NCI-H1436 (cell line): ENCODE data around the gene MAP1LC3B2.
A peak's percentile ranks its signal among the peaks of the same experiment; 100 is the strongest.

ENCODE experiments used
- DNase-seq: peaks from one replicate; lab custom pipeline; 2025; lab: John Stamatoyannopoulos, UW

The MAP1LC3B2 gene

DNA sequence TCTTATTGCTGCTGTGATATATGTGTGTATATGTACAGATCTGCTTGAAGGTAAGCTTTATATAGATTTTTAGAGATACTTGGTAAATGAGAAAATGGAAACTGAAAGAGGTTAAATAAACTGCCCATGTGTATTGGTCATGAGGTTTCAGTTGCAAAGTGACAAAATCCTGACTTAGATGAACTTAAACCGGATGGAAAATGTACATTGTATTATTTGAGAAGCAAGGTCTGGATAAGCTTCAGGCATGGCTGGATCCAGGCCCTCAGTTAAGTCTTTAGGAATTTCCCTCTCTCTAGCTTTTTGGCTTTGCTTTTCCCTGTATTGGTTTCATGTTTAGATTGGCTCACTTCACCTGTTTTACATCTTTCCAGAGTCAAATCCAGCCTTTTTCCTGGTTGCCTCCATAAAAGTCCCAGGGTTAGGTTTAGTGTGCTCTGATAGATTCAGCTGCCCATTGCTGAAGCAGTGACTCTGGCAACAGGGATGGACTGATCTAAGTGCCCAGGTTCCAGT, 21.0 kb upstream of the MAP1LC3B2 start:
- DNase-seq = no peak

GRCh38 chr12:116538682-116539305, 20.4 kb upstream of the MAP1LC3B2 start:
- no peak for DNase-seq

DNA sequence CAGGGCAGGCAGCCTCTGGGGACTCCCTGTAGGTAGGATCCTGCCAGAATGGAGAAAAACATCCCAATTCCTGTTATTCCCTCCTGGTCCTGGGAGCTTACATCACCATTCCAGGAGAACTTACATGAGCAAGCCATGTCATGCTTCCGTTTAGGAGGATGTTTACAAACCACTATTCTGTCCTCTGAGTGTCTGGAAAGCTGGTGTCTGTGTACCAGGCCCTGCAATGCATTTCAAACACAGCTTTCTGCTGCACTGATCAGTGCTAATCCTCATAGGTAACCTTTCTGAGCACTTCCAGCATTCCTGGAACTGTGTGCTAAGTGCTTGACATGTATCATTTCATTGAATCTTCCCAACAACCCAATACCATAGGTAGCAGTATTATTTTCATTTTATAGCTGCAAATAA, 19.8 kb upstream of the MAP1LC3B2 start:
- no peak for DNase-seq

DNA sequence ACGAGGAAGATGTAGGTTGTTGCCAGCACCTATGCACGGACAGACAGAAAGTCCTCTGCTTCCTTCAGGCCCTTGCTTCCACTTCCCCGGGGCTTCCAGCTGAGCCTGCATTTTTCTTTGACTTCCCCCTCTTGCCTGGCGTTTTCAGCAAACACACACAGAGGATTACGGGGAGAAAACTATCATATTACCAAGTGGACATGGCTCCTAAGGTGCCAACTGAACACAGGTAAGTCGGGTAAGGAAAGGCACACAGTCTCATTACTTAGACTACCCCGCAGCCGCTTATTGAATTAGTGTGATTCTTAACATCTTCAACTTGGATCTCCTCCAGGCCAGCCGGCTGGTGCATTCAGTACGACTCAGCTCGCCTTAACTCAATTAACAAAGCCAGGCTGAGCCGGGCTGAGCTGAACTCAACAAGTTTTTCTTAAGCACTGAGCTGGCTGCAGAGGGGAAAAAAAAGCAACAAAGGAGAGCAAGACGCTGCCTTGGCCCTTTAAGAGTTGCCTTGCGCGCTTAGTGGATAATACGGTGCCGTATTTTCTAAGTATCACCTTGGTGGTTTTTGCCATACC, 19.2 kb upstream of the MAP1LC3B2 start:
- DNase-seq = peak; percentile 30

DNA sequence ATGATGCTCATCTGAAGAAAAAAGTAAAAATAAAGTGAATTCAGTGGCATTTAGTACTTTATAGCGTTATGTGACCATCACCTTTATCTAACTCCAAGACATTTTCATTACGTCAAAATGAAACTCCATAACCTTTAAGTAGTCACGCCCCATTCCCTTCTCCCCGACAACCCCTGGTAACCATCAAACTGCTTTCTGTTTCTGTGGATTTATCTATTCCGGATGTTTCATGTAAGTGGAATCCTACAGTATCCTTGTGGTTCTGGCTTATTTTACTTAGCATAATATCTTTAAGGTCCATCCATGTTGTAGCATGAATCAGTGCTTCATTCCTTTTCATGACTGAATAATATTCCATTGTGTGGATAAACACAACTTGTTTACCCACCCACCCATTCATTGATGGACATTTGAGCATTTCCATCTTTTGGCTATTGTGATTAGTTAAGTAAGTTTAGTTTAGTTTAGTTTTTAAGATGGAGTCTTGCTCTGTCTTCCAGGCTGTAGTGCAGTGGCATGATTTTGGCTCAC, 18.5 kb upstream of the MAP1LC3B2 start:
- no peak for DNase-seq

GRCh38 chr12:116541547-116542344, 17.4 kb upstream of the MAP1LC3B2 start:
- no peak for DNase-seq

DNA sequence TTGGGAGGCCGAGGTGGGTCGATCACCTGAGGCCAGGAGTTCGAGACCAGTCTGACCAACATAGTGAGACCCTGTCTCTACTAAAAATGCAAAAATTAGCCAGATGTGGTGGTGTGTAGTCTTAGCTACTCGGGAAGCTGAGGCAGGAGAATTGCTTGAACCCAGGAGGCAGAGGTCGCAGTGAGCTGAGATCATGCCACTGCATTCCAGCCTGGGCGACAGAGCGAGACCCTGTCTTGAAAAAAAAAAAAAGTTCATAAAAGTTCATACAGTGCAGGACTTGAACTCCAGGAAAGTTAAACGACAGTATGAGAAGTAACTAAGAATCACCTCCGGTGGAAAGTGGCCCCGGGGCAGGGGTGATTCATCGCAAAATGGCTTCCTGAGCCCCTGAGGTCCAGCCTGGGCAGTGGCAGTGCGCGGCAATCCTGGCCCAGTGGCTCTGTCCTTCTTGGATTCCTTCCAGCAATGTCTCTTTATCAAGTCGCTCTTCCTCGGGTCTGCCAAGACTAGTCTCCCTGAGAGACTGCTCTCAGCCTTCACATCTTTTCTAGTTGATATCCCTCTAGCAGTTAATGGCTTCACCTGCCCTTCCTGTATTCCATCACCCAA, 16.7 kb upstream of the MAP1LC3B2 start:
- no peak for DNase-seq

GRCh38 chr12:116544656-116545055, 14.5 kb upstream of the MAP1LC3B2 start:
- DNase-seq = no peak

DNA sequence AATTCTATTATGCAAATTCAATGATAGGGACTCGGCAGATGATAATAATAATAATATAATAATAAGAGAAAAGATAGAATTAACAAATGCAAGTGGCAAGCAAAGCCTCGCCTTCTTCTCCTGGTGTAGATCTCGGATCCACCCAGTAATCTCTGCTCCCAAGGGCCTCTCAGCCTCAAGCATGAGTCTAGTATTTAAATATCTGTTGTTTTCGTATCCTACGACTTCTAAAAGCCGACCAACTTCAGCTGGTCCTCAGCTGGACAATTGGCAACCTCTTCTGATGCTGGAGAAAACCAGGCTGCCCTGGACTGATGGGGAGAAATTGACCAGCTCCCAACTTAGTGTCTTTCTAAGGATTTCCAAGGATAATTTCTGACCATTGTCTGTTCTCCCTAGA, 14.0 kb upstream of the MAP1LC3B2 start:
- DNase-seq = no peak

- DNase-seq = no peak
These were observed 13.2 kb upstream of the MAP1LC3B2 start for GRCh38 chr12:116545936-116546335.

- DNase-seq = no peak
These were observed 11.2 kb upstream of the MAP1LC3B2 start for GRCh38 chr12:116547955-116548501.

DNA sequence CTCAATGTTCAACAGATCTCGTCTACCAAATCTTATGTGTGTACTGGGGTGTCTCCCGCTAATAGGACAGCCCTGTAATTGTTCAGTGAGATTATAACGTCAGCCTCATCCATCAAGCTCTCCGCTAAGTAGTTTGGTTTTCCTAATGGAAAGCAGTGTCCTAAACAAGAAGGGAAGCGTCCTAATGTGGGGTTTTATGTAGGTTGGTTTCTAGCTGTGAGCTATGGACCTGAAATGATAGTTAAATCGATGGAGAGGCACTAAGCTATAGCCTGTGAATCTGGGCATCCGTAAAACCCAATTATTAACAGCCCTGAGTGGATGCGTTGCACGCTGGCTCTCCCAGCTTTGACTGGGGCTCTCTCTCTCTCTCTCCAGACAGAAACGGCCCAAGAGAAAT, 9.2 kb upstream of the MAP1LC3B2 start:
- no peak for DNase-seq

- DNase-seq = no peak
These were observed 8.0 kb upstream of the MAP1LC3B2 start for GRCh38 chr12:116551151-116551550.

DNA sequence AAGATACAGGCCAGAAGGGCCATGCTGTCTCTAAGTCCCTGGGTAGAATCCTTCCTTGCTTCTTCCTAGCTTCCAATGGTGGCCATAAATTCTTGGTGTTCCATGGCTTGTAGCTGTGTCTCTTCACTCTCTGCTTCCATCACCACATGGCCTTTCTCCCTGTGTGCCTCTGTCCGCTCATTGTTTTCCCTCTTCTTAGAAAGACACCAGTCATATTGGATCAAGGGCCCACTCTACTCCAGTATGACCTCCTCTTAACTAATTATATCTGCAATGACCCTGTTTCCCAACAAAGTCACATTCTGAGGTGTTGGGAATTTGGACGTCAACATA, 7.6 kb upstream of the MAP1LC3B2 start:
- no peak for DNase-seq

DNA sequence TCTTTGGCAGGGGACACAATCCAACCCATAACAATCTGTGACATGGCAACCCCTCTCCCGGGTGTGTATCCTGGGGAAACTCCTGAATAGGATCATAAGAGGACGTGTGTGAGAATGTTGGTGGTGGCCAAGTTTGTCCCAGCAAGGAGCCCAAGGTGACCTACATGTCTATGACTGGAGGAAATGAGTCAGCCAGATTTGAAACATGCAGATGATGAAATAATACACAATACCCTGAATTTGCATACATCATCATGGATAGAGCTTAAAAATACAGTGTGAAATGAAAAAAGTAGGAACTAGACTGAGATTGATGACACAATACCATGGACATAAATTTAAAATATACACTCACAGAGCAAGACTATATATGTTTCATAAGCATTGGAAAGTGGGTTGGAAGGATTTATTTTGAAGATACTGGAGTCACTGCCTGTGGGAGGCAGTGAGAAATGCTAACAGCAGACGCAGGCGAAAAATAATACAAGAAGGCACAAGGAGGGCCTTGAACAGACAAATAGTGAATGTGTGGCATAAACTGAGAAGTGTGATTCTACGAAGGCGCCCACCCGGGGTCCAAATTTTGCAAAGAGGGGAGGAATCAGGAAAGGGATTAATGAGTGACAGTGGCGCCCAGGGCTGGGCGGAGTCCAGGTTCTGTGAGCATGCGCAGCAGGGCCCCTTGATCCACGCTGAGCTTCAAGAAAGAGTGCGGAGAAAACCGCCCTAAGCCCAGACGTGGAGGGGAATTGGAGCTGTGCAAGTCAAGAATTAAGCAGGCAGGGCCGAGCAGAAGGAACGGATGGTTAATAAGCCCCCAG, 7.0 kb upstream of the MAP1LC3B2 start:
- no peak for DNase-seq

GRCh38 chr12:116552773-116553373, 6.3 kb upstream of the MAP1LC3B2 start:
- no peak for DNase-seq

DNA sequence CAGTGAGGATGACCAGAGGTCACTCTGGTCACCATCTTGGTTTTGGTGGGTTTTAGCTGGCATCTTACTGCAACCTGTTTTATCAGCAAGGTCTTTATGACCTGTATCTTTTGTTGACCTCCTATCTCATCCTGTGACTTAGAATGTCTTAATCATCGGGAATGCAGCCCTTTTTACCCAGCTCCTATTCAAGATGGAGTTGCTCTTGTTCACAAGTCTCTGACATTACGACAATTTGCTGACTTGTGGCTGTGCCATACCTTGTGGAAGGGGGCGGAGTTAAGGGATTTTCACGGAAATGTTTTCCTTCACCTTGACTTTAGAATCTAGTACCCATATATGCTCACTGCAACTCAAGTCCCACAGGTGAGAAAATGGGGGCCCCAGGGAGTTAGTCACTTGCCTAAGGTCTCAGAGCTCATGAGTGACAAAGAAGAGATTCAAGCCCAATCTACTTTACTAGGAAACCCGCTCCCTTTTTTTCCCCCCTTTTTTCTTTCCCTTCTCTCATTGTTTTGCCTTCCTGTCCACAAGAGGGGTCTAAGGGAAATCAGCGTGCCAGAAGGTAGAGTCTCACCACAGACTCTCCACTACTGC, 2.7 kb upstream of the MAP1LC3B2 start:
- DNase-seq = no peak

- DNase-seq = no peak
These were observed 2.0 kb upstream of the MAP1LC3B2 start for GRCh38 chr12:116556964-116557698.

GRCh38 chr12:116558280-116559161, 660 bp upstream of the MAP1LC3B2 start:
- no peak for DNase-seq
